ENCODE results near the gene METAP2.
"Not testable (repeated sequence)": the region's sequence is repeated elsewhere in the genome, so short reads cannot be mapped to it uniquely, and the experiment has no call there.

Gene METAP2

GRCh38 chr12:95481888-95482287 is 7.9 kb downstream of the METAP2 start:
- H3K27ac ChIP-seq (ENCODE audit: insufficient read depth, low read length, poor library complexity, severe bottlenecking) = no peak overlapping the region
- peaks cover 34% of the 10 kb centered on the region for H3K36me3 ChIP-seq (ENCODE audit: control insufficient read depth, insufficient read depth, low read length)
- H3K27me3 ChIP-seq (replicated peaks; ENCODE audit: control insufficient read depth, insufficient read depth, low read length, poor library complexity, severe bottlenecking) = no peaks in the 10 kb centered on the region
- no peaks in the 10 kb centered on the region for H3K9me3 ChIP-seq (ENCODE audit: control insufficient read depth, low read length)
- no peak for DNase-seq
- H3K4me1 ChIP-seq (ENCODE audit: control insufficient read depth, insufficient read depth, low read length, poor library complexity, severe bottlenecking) = peaks cover 16% of the 10 kb centered on the region
- no peak overlapping the region for H3K4me3 ChIP-seq (ENCODE audit: insufficient read depth, low read depth, low read length, poor library complexity, severe bottlenecking)

DNA sequence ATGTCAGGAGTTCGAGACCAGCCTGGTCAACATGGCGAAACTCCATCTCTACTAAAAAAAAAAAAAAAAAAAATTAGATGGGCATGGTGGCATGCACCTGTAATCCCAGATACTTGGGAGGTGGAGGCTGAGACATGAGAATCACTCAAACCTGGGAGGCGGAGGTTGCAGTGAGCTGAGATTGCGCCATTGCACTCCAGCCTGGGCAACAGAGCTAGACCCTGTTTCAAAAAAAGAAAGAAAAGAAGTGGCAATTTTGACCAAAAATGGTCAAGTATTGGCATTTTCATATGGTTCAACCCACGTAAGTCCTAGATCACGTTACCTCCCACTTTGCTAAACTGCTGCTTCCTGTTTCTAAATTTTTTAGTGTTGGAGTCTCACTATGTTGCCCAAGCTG is 8.6 kb downstream of the METAP2 start:
- Histone ChIP-seq H3K4me1 (ENCODE audit: control insufficient read depth, insufficient read depth, low read length, poor library complexity, severe bottlenecking) (peaks cover 16% of the 10 kb centered on the region), H3K36me3 (ENCODE audit: control insufficient read depth, insufficient read depth, low read length) (peaks cover 30% of the 10 kb centered on the region)
- H3K9me3 ChIP-seq (ENCODE audit: control insufficient read depth, low read length); H3K4me3 ChIP-seq (ENCODE audit: insufficient read depth, low read depth, low read length, poor library complexity, severe bottlenecking); DNase-seq; H3K27me3 ChIP-seq (replicated peaks; ENCODE audit: control insufficient read depth, insufficient read depth, low read length, poor library complexity, severe bottlenecking); H3K27ac ChIP-seq (ENCODE audit: insufficient read depth, low read length, poor library complexity, severe bottlenecking): not testable (repeated sequence)

DNA sequence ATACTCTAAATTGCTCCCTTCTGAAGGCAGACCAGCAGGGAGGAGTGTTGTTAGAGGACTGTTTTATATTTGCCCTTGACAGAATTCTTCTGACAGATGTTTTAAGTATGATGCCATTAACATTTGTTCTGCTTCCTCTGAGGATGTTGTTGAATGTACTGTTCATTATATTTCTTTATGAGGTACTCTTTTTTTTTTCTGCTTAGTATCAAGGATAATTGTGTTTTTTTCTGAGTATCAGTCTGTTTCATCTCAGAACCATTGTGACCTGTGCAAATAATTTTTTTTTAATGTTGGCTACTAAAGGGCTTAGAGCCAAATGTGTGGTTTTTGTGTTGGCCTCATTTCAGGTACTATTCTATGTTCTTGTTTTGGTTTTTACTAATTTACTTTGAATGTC is 10.6 kb downstream of the METAP2 start:
- H3K4me1 ChIP-seq (ENCODE audit: control insufficient read depth, insufficient read depth, low read length, poor library complexity, severe bottlenecking) = peaks cover 16% of the 10 kb centered on the region
- no peak for DNase-seq
- no peak overlapping the region for H3K27ac ChIP-seq (ENCODE audit: insufficient read depth, low read length, poor library complexity, severe bottlenecking)
- peaks cover 29% of the 10 kb centered on the region for H3K36me3 ChIP-seq (ENCODE audit: control insufficient read depth, insufficient read depth, low read length)
- H3K27me3 ChIP-seq (replicated peaks; ENCODE audit: control insufficient read depth, insufficient read depth, low read length, poor library complexity, severe bottlenecking) = no peaks in the 10 kb centered on the region
- H3K4me3 ChIP-seq (ENCODE audit: insufficient read depth, low read depth, low read length, poor library complexity, severe bottlenecking) = no peak overlapping the region
- H3K9me3 ChIP-seq (ENCODE audit: control insufficient read depth, low read length) = no peaks in the 10 kb centered on the region

- no peak for DNase-seq
- no peaks in the 10 kb centered on the region for H3K9me3 ChIP-seq (ENCODE audit: control insufficient read depth, low read length)
- no peaks in the 10 kb centered on the region for H3K4me1 ChIP-seq (ENCODE audit: control insufficient read depth, insufficient read depth, low read length, poor library complexity, severe bottlenecking)
- no peaks in the 10 kb centered on the region for H3K27me3 ChIP-seq (replicated peaks; ENCODE audit: control insufficient read depth, insufficient read depth, low read length, poor library complexity, severe bottlenecking)
- H3K36me3 ChIP-seq (ENCODE audit: control insufficient read depth, insufficient read depth, low read length) = peaks cover 31% of the 10 kb centered on the region
- no peak overlapping the region for H3K4me3 ChIP-seq (ENCODE audit: insufficient read depth, low read depth, low read length, poor library complexity, severe bottlenecking)
- no peak overlapping the region for H3K27ac ChIP-seq (ENCODE audit: insufficient read depth, low read length, poor library complexity, severe bottlenecking)
Observed at GRCh38 chr12:95487024-95487423, 13.1 kb downstream of the METAP2 start.

DNA sequence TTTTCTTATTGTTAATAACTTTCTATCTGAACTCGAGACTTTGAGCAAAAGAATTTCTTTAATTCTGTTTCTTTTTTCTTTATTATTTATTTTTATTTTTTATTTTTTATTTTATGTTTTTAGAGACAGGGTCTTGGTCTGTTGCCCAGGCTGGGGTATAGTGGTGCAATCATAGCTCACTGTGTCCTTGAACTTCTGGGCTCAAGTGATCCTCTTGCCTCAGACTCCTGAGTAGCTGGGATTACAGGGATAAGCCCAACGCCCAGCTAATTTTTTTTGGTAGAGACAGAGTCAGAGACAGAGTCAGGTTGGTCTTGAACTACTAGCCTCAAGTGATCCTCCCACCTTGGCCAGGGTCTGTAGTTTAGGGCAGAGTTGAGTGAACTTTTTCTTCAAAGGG is 18.5 kb downstream of the METAP2 start:
- H3K27me3 ChIP-seq (replicated peaks; ENCODE audit: control insufficient read depth, insufficient read depth, low read length, poor library complexity, severe bottlenecking) = no peaks in the 10 kb centered on the region
- peaks cover 45% of the 10 kb centered on the region for H3K36me3 ChIP-seq (ENCODE audit: control insufficient read depth, insufficient read depth, low read length)
- no peaks in the 10 kb centered on the region for H3K9me3 ChIP-seq (ENCODE audit: control insufficient read depth, low read length)
- H3K4me3 ChIP-seq (ENCODE audit: insufficient read depth, low read depth, low read length, poor library complexity, severe bottlenecking) = no peak overlapping the region
- no peaks in the 10 kb centered on the region for H3K4me1 ChIP-seq (ENCODE audit: control insufficient read depth, insufficient read depth, low read length, poor library complexity, severe bottlenecking)
- DNase-seq = no peak
- no peak overlapping the region for H3K27ac ChIP-seq (ENCODE audit: insufficient read depth, low read length, poor library complexity, severe bottlenecking)

- no peaks in the 10 kb centered on the region for H3K9me3 ChIP-seq (ENCODE audit: control insufficient read depth, low read length)
- DNase-seq = no peak
- peaks cover 52% of the 10 kb centered on the region for H3K36me3 ChIP-seq (ENCODE audit: control insufficient read depth, insufficient read depth, low read length)
- no peak overlapping the region for H3K27ac ChIP-seq (ENCODE audit: insufficient read depth, low read length, poor library complexity, severe bottlenecking)
- no peaks in the 10 kb centered on the region for H3K27me3 ChIP-seq (replicated peaks; ENCODE audit: control insufficient read depth, insufficient read depth, low read length, poor library complexity, severe bottlenecking)
- H3K4me1 ChIP-seq (ENCODE audit: control insufficient read depth, insufficient read depth, low read length, poor library complexity, severe bottlenecking) = no peaks in the 10 kb centered on the region
- no peak overlapping the region for H3K4me3 ChIP-seq (ENCODE audit: insufficient read depth, low read depth, low read length, poor library complexity, severe bottlenecking)
Observed at GRCh38 chr12:95494888-95495287, 20.9 kb downstream of the METAP2 start.

GRCh38 chr12:95495433-95495832 is 21.5 kb downstream of the METAP2 start:
- Histone ChIP-seq H3K4me1 (ENCODE audit: control insufficient read depth, insufficient read depth, low read length, poor library complexity, severe bottlenecking) (no peaks in the 10 kb centered on the region), H3K36me3 (ENCODE audit: control insufficient read depth, insufficient read depth, low read length) (peaks cover 55% of the 10 kb centered on the region), H3K27ac (ENCODE audit: insufficient read depth, low read length, poor library complexity, severe bottlenecking) (no peak overlapping the region), H3K4me3 (ENCODE audit: insufficient read depth, low read depth, low read length, poor library complexity, severe bottlenecking) (no peak overlapping the region), H3K27me3 (replicated peaks; ENCODE audit: control insufficient read depth, insufficient read depth, low read length, poor library complexity, severe bottlenecking) (no peaks in the 10 kb centered on the region), H3K9me3 (ENCODE audit: control insufficient read depth, low read length) (no peaks in the 10 kb centered on the region)
- DNase-seq = no peak

GRCh38 chr12:95497031-95497430 is 23.1 kb downstream of the METAP2 start:
- no peak overlapping the region for H3K27ac ChIP-seq (ENCODE audit: insufficient read depth, low read length, poor library complexity, severe bottlenecking)
- no peaks in the 10 kb centered on the region for H3K9me3 ChIP-seq (ENCODE audit: control insufficient read depth, low read length)
- no peaks in the 10 kb centered on the region for H3K27me3 ChIP-seq (replicated peaks; ENCODE audit: control insufficient read depth, insufficient read depth, low read length, poor library complexity, severe bottlenecking)
- no peaks in the 10 kb centered on the region for H3K4me1 ChIP-seq (ENCODE audit: control insufficient read depth, insufficient read depth, low read length, poor library complexity, severe bottlenecking)
- DNase-seq = no peak
- peaks cover 55% of the 10 kb centered on the region for H3K36me3 ChIP-seq (ENCODE audit: control insufficient read depth, insufficient read depth, low read length)
- no peak overlapping the region for H3K4me3 ChIP-seq (ENCODE audit: insufficient read depth, low read depth, low read length, poor library complexity, severe bottlenecking)

DNA sequence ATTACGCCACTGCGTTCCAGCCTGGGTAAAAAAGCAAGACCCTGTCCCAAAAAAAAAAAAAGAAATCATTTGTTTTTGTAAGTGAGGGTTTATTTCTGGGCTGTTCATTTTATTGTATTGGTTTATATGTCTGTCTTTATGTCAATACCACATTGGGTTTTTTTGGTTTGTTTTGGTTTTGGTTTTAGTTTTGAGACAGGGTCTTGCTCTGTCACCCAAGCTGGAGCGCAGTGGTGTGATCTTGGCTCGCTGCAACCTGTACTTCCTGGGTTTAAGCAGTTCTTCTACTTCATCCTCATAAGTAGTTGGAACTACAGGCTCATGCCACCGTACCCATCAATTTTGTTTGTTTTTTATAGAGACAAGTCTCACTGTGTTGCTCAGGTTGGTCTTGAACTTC is 25.0 kb downstream of the METAP2 start:
- Histone ChIP-seq H3K4me1 (ENCODE audit: control insufficient read depth, insufficient read depth, low read length, poor library complexity, severe bottlenecking) (no peaks in the 10 kb centered on the region), H3K27ac (ENCODE audit: insufficient read depth, low read length, poor library complexity, severe bottlenecking) (no peak overlapping the region), H3K36me3 (ENCODE audit: control insufficient read depth, insufficient read depth, low read length) (peaks cover 57% of the 10 kb centered on the region), H3K4me3 (ENCODE audit: insufficient read depth, low read depth, low read length, poor library complexity, severe bottlenecking) (no peak overlapping the region), H3K9me3 (ENCODE audit: control insufficient read depth, low read length) (no peaks in the 10 kb centered on the region), H3K27me3 (replicated peaks; ENCODE audit: control insufficient read depth, insufficient read depth, low read length, poor library complexity, severe bottlenecking) (no peaks in the 10 kb centered on the region)
- DNase-seq = no peak

GRCh38 chr12:95499772-95500171 is 25.8 kb downstream of the METAP2 start:
- no peak overlapping the region for H3K4me3 ChIP-seq (ENCODE audit: insufficient read depth, low read depth, low read length, poor library complexity, severe bottlenecking)
- no peaks in the 10 kb centered on the region for H3K27me3 ChIP-seq (replicated peaks; ENCODE audit: control insufficient read depth, insufficient read depth, low read length, poor library complexity, severe bottlenecking)
- H3K4me1 ChIP-seq (ENCODE audit: control insufficient read depth, insufficient read depth, low read length, poor library complexity, severe bottlenecking) = no peaks in the 10 kb centered on the region
- DNase-seq = no peak
- H3K27ac ChIP-seq (ENCODE audit: insufficient read depth, low read length, poor library complexity, severe bottlenecking) = no peak overlapping the region
- no peaks in the 10 kb centered on the region for H3K9me3 ChIP-seq (ENCODE audit: control insufficient read depth, low read length)
- H3K36me3 ChIP-seq (ENCODE audit: control insufficient read depth, insufficient read depth, low read length) = peaks cover 59% of the 10 kb centered on the region

GRCh38 chr12:95504140-95504539 is 30.2 kb downstream of the METAP2 start:
- Histone ChIP-seq H3K4me3 (ENCODE audit: insufficient read depth, low read depth, low read length, poor library complexity, severe bottlenecking) (no peak overlapping the region), H3K27ac (ENCODE audit: insufficient read depth, low read length, poor library complexity, severe bottlenecking) (no peak overlapping the region), H3K9me3 (ENCODE audit: control insufficient read depth, low read length) (no peaks in the 10 kb centered on the region), H3K27me3 (replicated peaks; ENCODE audit: control insufficient read depth, insufficient read depth, low read length, poor library complexity, severe bottlenecking) (no peaks in the 10 kb centered on the region), H3K36me3 (ENCODE audit: control insufficient read depth, insufficient read depth, low read length) (peaks cover 59% of the 10 kb centered on the region), H3K4me1 (ENCODE audit: control insufficient read depth, insufficient read depth, low read length, poor library complexity, severe bottlenecking) (no peaks in the 10 kb centered on the region)
- DNase-seq = no peak

All from effector memory CD4-positive, alpha-beta T cell (primary cell).